HG02763 (cell line): ENCODE results near the gene ELL.

ENCODE experiments used
- ATAC-seq: cut with Tn5 transposase; IDR thresholded peaks from one replicate; pipeline ENCODE4 v1.9.1; 2021; ENCODE audit warnings: mild to moderate bottlenecking, moderate library complexity; ENCODE audit not compliant: unreplicated experiment

The ELL gene

GRCh38 chr19:18425515-18426415 lies 96.1 kb downstream of the ELL start:
- ATAC-seq: no peak

GRCh38 chr19:18424890-18425514 lies 96.9 kb downstream of the ELL start:
- ATAC-seq: no peak

GRCh38 chr19:18424122-18424889 lies 97.6 kb downstream of the ELL start:
- no peak for ATAC-seq

GRCh38 chr19:18423258-18424020 lies 98.4 kb downstream of the ELL start:
- no peak for ATAC-seq

- ATAC-seq: no peak
These were observed 99.2 kb downstream of the ELL start for GRCh38 chr19:18422530-18423191.

GRCh38 chr19:18421371-18421959 lies 100.4 kb downstream of the ELL start:
- no peak for ATAC-seq

- no peak for ATAC-seq
These were observed 100.9 kb downstream of the ELL start for GRCh38 chr19:18420930-18421329.

- ATAC-seq: peak; percentile 1
These were observed 102.0 kb downstream of the ELL start for GRCh38 chr19:18419699-18420460.

GRCh38 chr19:18419195-18419698 lies 102.6 kb downstream of the ELL start, which contains the start of gene SSBP4:
SSBP4 (plus strand) TSS chr19:18419398; CDS start chr19:18419649, 251 bp downstream.
- ATAC-seq: peak; percentile 53

- no peak for ATAC-seq
These were observed 103.2 kb downstream of the ELL start for GRCh38 chr19:18418483-18419194.

GRCh38 chr19:18418029-18418482 lies 103.8 kb downstream of the ELL start:
- ATAC-seq: no peak

- no peak for ATAC-seq
These were observed 104.4 kb downstream of the ELL start for GRCh38 chr19:18417250-18418028.

- ATAC-seq: no peak
These were observed 105.1 kb downstream of the ELL start for GRCh38 chr19:18416778-18417249.

GRCh38 chr19:18415178-18415867 lies 106.5 kb downstream of the ELL start:
- ATAC-seq: no peak

GRCh38 chr19:18414504-18415177 lies 107.2 kb downstream of the ELL start:
- ATAC-seq: no peak
